Measurements from ENCODE around the gene LUM. TPM values are rescaled to one million over a fixed set of nuclear protein-coding genes. Genes with fewer than 3 reads are reported as not detected.
A peak's percentile ranks its signal among the peaks of the same experiment; 100 is the strongest.

Gene LUM
- polyA plus RNA-seq, 1 of the 3 experiments (the other 2 are of a cell fraction), result 30.6 TPM

DNA sequence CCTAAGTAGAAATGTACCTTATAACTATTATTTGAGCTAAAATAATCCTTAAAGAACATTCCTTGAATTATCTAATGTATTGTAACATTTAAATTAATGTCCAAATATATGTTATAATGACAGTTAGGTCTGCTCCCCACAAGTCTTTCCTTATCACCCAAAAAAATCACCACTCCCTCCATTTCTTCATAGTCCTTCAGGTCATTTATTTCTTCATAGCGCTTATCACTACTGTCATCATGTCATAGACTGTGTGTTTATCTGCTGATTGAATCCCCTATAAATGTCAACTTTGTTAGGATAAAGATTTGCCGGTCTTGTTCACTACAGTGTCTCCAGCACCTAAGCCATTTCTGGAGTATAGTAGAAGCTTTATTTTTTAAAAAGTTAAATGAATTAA is 12.0 kb downstream of the LUM start:
- 60% methylated on average over 2 of the region's 2 CpGs for WGBS (ENCODE audit: low lambda C conversion rate)
- no peaks in the 10 kb centered on the region for H4K20me1 ChIP-seq (ENCODE audit: insufficient read depth)
- TF ChIP-seq, protein P1, sequence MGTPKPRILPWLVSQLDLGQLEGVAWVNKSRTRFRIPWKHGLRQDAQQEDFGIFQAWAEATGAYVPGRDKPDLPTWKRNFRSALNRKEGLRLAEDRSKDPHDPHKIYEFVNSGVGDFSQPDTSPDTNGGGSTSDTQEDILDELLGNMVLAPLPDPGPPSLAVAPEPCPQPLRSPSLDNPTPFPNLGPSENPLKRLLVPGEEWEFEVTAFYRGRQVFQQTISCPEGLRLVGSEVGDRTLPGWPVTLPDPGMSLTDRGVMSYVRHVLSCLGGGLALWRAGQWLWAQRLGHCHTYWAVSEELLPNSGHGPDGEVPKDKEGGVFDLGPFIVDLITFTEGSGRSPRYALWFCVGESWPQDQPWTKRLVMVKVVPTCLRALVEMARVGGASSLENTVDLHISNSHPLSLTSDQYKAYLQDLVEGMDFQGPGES (IDR thresholded peaks at IDR 0.05; ENCODE audit: low read depth, low read length), result no peak
- TF ChIP-seq, protein P2, sequence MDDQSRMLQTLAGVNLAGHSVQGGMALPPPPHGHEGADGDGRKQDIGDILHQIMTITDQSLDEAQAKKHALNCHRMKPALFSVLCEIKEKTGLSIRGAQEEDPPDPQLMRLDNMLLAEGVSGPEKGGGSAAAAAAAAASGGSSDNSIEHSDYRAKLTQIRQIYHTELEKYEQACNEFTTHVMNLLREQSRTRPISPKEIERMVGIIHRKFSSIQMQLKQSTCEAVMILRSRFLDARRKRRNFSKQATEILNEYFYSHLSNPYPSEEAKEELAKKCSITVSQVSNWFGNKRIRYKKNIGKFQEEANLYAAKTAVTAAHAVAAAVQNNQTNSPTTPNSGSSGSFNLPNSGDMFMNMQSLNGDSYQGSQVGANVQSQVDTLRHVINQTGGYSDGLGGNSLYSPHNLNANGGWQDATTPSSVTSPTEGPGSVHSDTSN (IDR thresholded peaks at IDR 0.05), result 0 out of 2 replicates have a peak, but pooled peaks have one; percentile 25
- H3K36me3 ChIP-seq (replicated peaks in 1 of 2; ENCODE audit: control insufficient read depth in 1 of 2, insufficient read depth in 2 of 2, low read length in 1 of 2), result peaks cover 9 to 15% of the 10 kb centered on the region in 2 experiments
- H3K79me2 ChIP-seq (ENCODE audit: insufficient read depth), result no peaks in the 10 kb centered on the region
- H3K27me3 ChIP-seq (ENCODE audit: insufficient read depth), result no peaks in the 10 kb centered on the region
- no peak overlapping the region for H3K9ac ChIP-seq
- H3F3A ChIP-seq (replicated peaks; ENCODE audit: insufficient read depth), result peaks cover 5% of the 10 kb centered on the region
- 0 out of 2 replicates have a peak overlapping the region, but pooled peaks have one; percentile 5 for H2AFZ ChIP-seq (ENCODE audit: low read depth)
- H3K27ac ChIP-seq (ENCODE audit: low read depth in 2 of 2, low read length in 1 of 2), result peak overlapping the region; percentile 76 to 83; a peak in 3 of 4 replicates
- peaks cover 0 to 14% of the 10 kb centered on the region in 2 experiments; a peak in 3 of 4 replicates for H3K4me1 ChIP-seq (ENCODE audit: control insufficient read depth in 1 of 2, insufficient read depth in 2 of 2, low read depth in 1 of 2, low read length in 1 of 2)
- no peak for DNase-seq
- peak overlapping the region; percentile 9; the same call in 1 of the 2 replicates for H3K4me2 ChIP-seq
- H3K4me3 ChIP-seq (ENCODE audit: low read depth in 2 of 2, low read length in 1 of 2), result no peak overlapping the region
- no peaks in the 10 kb centered on the region for H3K9me3 ChIP-seq
- H3K9me2 ChIP-seq, result no peaks in the 10 kb centered on the region
- CTCF ChIA-PET, result interaction anchor here (1.3 to 1.4 kb wide), 2 partner anchors 10 to 227 kb away, joined by 3 to 4 read pairs; no protein-coding TSS in a partner anchor
- POLR2A ChIA-PET, result no interaction called here

DNA sequence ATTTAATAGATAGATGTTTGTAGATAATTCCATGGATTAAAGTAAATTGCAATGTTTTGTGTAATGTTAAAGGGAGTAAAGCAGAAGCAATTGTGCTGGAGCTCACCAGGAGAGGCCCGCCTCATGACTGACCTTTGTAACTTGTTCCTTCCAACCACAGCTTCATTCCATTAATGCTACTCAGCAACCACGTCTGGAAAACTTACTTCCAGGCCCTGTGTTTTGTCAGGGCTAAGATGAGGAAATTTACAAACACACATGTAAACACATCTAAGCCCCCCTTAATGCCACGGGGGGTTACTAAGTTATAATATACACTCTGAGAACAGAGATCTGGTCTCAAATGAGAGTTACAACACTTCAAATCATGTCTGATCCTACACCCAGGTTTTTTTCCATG is 12.4 kb downstream of the LUM start:
- no peak for DNase-seq
- WGBS (ENCODE audit: low lambda C conversion rate), result 17% methylated on average over 3 of the region's 3 CpGs
- peaks cover 7 to 11% of the 10 kb centered on the region in 2 experiments for H3K36me3 ChIP-seq (replicated peaks in 1 of 2; ENCODE audit: control insufficient read depth in 1 of 2, insufficient read depth in 2 of 2, low read length in 1 of 2)
- H3K4me2 ChIP-seq, result peak overlapping the region; percentile 9; the same call in 1 of the 2 replicates
- H3K9me3 ChIP-seq, result no peaks in the 10 kb centered on the region
- no peaks in the 10 kb centered on the region for H3K79me2 ChIP-seq (ENCODE audit: insufficient read depth)
- peaks cover 0 to 14% of the 10 kb centered on the region in 2 experiments; a peak in 3 of 4 replicates for H3K4me1 ChIP-seq (ENCODE audit: control insufficient read depth in 1 of 2, insufficient read depth in 2 of 2, low read depth in 1 of 2, low read length in 1 of 2)
- H3F3A ChIP-seq (replicated peaks; ENCODE audit: insufficient read depth), result peaks cover 5% of the 10 kb centered on the region
- H4K20me1 ChIP-seq (ENCODE audit: insufficient read depth), result no peaks in the 10 kb centered on the region
- 0 out of 2 replicates have a peak overlapping the region, but pooled peaks have one; percentile 5 for H2AFZ ChIP-seq (ENCODE audit: low read depth)
- no peaks in the 10 kb centered on the region for H3K27me3 ChIP-seq (ENCODE audit: insufficient read depth)
- no peak overlapping the region for H3K4me3 ChIP-seq (ENCODE audit: low read depth in 2 of 2, low read length in 1 of 2)
- ChIA-PET CTCF (interaction anchor here (1.3 to 1.4 kb wide), 2 partner anchors 10 to 227 kb away, joined by 3 to 4 read pairs; no protein-coding TSS in a partner anchor), POLR2A (no interaction called here)
- no peak overlapping the region for H3K9ac ChIP-seq
- H3K9me2 ChIP-seq, result no peaks in the 10 kb centered on the region
- peak overlapping the region; percentile 76 to 83; a peak in 3 of 4 replicates for H3K27ac ChIP-seq (ENCODE audit: low read depth in 2 of 2, low read length in 1 of 2)
- TF ChIP-seq NFIC (IDR thresholded peaks at IDR 0.05; ENCODE audit: borderline replicate concordance) (peak; percentile 48; the same call in 1 of the 2 replicates), MEF2A (IDR thresholded peaks at IDR 0.05; ENCODE audit: borderline replicate concordance, low read depth) (peak; percentile 29; the same call in 1 of the 2 replicates), YY1 (IDR thresholded peaks at IDR 0.05; ENCODE audit: low read depth) (no peak), TCF12 (IDR thresholded peaks at IDR 0.05) (peak; percentile 94), EZH2phosphoT487 (IDR thresholded peaks at IDR 0.05; ENCODE audit: borderline replicate concordance, low read depth) (no peak), CHD2 (IDR thresholded peaks at IDR 0.05; ENCODE audit: low read length, partially characterized antibody) (no peak), SMC3 (IDR thresholded peaks at IDR 0.05; ENCODE audit: low read depth, low read length) (no peak), GATA2 (CRISPR knock-in tag; IDR thresholded peaks at IDR 0.05) (no peak), TAF1 (IDR thresholded peaks at IDR 0.05; ENCODE audit: borderline replicate concordance, low read depth, low read length) (no peak), RCOR1 (IDR thresholded peaks at IDR 0.05; ENCODE audit: low read length) (no peak), FOXJ3 (CRISPR knock-in tag; IDR thresholded peaks at IDR 0.05) (no peak), FOXM1 (IDR thresholded peaks at IDR 0.05; ENCODE audit: low read depth) (no peak), JUND (IDR thresholded peaks at IDR 0.05) (peak; percentile 78), POLR2AphosphoS5 (IDR thresholded peaks at IDR 0.05; ENCODE audit: low read depth, low read length) (peak; percentile 79; the same call in 1 of the 2 replicates)
- TF ChIP-seq, protein P3, sequence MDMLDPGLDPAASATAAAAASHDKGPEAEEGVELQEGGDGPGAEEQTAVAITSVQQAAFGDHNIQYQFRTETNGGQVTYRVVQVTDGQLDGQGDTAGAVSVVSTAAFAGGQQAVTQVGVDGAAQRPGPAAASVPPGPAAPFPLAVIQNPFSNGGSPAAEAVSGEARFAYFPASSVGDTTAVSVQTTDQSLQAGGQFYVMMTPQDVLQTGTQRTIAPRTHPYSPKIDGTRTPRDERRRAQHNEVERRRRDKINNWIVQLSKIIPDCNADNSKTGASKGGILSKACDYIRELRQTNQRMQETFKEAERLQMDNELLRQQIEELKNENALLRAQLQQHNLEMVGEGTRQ (IDR thresholded peaks at IDR 0.05; ENCODE audit: borderline replicate concordance, low read depth, low read length), result no peak
- TF ChIP-seq, protein P4, sequence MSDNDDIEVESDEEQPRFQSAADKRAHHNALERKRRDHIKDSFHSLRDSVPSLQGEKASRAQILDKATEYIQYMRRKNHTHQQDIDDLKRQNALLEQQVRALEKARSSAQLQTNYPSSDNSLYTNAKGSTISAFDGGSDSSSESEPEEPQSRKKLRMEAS (IDR thresholded peaks at IDR 0.05; ENCODE audit: low read depth), result no peak; the same call in 1 of the 2 replicates
- TF ChIP-seq, protein P5, sequence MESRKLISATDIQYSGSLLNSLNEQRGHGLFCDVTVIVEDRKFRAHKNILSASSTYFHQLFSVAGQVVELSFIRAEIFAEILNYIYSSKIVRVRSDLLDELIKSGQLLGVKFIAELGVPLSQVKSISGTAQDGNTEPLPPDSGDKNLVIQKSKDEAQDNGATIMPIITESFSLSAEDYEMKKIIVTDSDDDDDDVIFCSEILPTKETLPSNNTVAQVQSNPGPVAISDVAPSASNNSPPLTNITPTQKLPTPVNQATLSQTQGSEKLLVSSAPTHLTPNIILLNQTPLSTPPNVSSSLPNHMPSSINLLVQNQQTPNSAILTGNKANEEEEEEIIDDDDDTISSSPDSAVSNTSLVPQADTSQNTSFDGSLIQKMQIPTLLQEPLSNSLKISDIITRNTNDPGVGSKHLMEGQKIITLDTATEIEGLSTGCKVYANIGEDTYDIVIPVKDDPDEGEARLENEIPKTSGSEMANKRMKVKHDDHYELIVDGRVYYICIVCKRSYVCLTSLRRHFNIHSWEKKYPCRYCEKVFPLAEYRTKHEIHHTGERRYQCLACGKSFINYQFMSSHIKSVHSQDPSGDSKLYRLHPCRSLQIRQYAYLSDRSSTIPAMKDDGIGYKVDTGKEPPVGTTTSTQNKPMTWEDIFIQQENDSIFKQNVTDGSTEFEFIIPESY (IDR thresholded peaks at IDR 0.05; ENCODE audit: borderline replicate concordance, low read depth), result no peak
- TF ChIP-seq, protein P6, sequence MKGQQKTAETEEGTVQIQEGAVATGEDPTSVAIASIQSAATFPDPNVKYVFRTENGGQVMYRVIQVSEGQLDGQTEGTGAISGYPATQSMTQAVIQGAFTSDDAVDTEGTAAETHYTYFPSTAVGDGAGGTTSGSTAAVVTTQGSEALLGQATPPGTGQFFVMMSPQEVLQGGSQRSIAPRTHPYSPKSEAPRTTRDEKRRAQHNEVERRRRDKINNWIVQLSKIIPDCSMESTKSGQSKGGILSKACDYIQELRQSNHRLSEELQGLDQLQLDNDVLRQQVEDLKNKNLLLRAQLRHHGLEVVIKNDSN (IDR thresholded peaks at IDR 0.05; ENCODE audit: borderline replicate concordance, low read depth), result no peak
- TF ChIP-seq, protein P2 (IDR thresholded peaks at IDR 0.05), result peak; percentile 79
